ENCODE data around the gene INPP5F.
A peak's percentile ranks its signal among the peaks of the same experiment; 100 is the strongest.

Gene INPP5F

GRCh38 chr10:119817991-119818888 lies 92.4 kb downstream of the INPP5F start:
- peak; percentile 83 for DNase-seq (ENCODE audit: low spot score)

- no peak for DNase-seq (ENCODE audit: low spot score)
These were observed 93.0 kb downstream of the INPP5F start for GRCh38 chr10:119818889-119819270.

DNA sequence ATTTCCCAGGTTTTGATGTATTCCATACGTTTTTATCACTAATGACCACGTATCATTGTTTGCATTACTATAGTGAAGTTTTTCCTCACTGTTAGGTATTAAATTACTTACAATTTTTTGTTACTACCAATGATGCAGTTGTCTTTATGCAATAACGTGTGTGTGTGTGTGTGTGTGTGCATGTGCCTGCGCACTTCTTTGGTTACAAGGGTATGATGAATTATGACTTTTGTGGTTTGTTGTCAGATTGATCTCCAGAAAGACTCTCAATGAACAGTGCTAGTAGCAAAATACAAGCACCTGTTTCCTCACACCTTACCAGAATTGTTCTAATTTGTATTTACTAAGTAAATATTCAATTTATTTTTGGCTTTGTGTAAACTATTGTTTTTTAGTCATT lies 95.3 kb downstream of the INPP5F start:
- DNase-seq (ENCODE audit: low spot score): no peak

DNA sequence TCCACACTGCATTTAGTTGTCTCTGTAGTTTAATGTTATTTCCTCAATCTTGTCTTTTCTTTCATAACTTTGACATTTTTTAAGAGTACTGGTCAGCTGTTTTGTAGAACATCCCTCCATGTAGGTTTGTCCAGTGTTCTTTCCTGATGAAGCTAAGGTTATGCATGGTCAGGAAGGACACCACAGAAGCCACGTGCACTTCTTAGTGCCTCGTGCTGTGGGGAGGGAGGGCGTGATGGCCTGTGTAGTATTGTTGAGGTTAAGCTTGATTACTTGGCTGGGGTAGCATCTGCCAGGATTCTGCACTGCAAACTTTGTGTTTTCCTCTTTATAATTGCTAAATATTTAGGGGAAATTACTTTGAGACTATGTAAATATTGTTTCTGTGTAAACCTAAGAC lies 98.4 kb downstream of the INPP5F start:
- DNase-seq (ENCODE audit: low spot score): no peak

- DNase-seq (ENCODE audit: low spot score): no peak
These were observed 100.9 kb downstream of the INPP5F start for GRCh38 chr10:119826771-119827170.

GRCh38 chr10:119827430-119827829 lies 101.6 kb downstream of the INPP5F start:
- DNase-seq (ENCODE audit: low spot score): no peak

DNA sequence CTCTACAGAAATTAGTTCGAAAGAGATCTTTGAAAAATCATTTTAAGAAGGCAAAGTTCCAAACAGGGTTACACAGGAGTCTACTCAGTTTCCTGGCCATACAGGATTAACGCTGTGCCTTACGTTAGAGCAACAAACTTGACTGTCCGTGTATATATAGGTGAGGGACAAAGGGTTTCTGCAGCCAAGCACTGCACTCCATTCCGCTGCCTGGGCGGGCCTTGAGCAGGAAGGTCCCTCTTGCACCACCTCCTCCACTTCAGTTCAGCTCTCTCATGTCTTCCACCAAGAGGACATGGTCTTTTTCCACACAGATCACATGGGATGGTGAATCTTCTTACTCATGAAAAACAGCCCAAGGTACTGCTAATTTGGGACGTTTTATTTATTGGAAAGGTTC lies 103.6 kb downstream of the INPP5F start:
- DNase-seq (ENCODE audit: low spot score): no peak

GRCh38 chr10:119830851-119831250 lies 105.0 kb downstream of the INPP5F start:
- no peak for DNase-seq (ENCODE audit: low spot score)

DNA sequence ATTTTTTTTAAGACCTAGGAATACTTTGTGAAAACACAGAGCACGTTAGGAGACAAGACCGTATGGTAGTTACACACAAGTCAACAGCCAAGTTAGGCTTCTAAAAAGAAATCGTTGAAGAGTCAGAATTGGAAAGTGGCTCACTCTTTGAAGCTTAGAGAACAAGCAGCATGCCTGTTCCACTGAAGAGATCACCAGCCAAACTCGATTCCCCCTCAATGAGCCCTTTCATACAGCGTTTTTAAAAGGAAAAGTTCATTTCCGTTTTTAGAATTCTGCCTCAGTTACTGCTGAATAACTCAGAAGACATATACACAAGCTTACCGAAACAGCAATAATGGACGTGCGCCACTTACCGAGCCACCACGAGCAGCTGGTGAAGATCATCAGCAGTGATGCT lies 105.8 kb downstream of the INPP5F start:
- DNase-seq (ENCODE audit: low spot score): no peak

DNA sequence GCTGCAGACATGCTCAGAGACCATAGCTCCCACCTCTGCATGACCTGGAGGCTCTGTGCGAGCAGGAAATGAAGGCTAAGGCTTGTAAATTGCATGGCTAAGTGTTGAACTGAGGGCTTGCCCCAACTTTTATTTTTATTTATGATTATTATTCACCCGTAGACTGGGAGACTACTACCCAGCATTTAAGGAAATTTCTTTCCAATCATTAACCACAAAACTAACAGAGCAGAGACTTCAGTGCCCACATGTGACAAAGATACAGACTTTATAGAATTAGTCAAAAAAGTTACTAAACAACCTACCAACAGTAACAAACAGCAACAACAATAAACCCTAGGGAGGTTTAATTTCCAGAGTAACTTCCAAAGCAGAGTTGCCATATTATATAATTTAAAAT lies 107.1 kb downstream of the INPP5F start:
- no peak for DNase-seq (ENCODE audit: low spot score)

- DNase-seq (ENCODE audit: low spot score): no peak
These were observed 108.3 kb downstream of the INPP5F start for GRCh38 chr10:119834188-119834587.

DNA sequence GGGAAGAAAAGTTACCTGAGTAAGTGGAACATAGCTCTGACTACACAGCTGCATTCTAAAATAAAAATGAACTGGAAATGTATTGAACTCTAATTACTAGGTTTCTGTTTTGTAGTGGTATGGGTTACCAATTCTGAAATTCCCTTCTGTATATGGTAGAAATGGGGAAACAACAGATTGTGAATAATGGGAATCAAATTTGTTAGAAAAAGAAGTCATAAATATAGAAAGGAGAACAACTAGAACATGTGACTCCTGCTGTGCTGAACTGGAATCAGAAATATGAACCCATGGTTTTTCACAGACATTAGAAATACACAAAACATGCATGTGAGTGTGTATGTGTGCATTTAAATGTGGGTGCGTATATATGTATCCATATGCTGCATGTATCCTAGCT lies 119.8 kb downstream of the INPP5F start:
- no peak for DNase-seq (ENCODE audit: low spot score)

GRCh38 chr10:119849031-119849789 lies 123.4 kb downstream of the INPP5F start:
- DNase-seq (ENCODE audit: low spot score): peak; percentile 50

DNA sequence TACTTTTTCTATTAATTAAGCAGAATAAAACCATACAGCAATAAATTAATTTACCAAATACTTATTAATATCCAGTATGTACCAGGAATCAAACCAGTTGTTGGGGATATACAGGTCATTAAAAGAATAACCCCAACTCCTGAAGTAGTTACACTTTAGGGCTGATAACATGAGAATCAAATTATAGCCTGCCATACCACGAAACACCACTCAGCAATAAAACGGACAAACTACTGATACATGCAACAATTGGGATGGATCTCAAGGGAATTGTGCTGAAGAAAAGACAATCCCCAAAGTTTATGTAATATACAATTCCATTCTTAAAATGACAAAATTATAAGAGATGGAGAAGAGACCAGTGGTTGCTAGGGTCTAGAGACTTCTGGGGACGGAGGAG lies 124.1 kb downstream of the INPP5F start:
- DNase-seq (ENCODE audit: low spot score): no peak

- no peak for DNase-seq (ENCODE audit: low spot score)
These were observed 126.4 kb downstream of the INPP5F start for GRCh38 chr10:119852277-119852676.

- no peak for DNase-seq (ENCODE audit: low spot score)
These were observed 127.0 kb downstream of the INPP5F start for GRCh38 chr10:119852822-119853221.

DNA sequence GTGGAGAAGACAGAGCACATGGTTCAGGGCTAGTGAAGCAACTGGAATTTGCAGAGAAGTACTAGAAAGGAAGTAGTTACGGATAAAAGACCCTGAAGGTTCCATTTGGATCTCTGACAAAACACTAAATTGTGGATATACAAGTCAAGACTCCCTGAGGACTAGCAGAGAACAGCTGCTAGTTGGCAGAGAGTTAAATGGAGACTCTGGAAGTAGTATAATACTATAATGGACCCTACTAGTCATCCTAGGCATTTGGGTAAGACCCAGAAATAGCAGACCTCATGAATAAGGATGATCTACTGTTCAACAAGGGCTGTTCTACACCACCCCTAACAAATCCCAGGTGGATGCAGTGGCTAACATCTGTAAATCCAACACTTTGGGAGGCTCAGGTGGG lies 127.7 kb downstream of the INPP5F start:
- DNase-seq (ENCODE audit: low spot score): no peak

- DNase-seq (ENCODE audit: low spot score): no peak
These were observed 132.2 kb downstream of the INPP5F start for GRCh38 chr10:119858063-119858462.

DNA sequence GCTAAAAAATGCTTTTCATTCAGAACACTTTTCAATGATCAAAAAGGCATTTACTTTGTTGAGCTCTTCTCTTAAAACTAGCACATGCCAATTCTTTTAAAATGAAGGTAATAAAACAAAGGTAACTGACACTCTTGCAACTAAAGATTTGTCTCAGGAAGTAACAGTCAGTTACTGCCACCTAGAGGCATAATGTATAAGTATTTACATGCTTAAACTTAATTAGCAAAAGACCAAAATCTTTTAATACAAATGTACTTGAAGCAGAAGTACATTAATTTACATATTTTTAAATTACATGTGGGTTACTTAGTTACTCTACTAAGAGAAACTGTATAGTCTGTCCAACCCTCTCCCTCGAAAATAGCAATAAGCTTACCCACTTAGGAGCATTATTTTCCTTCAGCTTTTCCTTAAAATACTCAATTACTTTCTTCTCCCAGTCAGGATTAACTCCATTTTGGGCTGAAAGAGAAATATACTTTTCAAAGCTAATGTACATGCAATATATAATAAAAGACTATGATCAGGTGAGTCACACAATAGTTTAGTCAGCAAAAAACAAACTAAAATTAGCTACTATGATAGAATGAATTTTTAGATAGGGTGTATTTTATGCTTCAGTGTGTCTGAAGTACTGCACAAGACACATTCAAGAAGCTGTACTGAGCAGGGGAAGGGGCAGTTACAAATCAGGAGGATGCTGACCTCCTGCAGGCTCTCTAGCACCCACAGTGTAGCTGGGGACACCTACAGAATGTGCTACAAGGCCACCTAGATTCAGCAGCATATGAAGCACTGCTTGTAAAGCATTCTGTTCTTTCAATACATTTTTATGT lies 133.8 kb downstream of the INPP5F start:
- peak; percentile 16 for DNase-seq (ENCODE audit: low spot score)

DNA sequence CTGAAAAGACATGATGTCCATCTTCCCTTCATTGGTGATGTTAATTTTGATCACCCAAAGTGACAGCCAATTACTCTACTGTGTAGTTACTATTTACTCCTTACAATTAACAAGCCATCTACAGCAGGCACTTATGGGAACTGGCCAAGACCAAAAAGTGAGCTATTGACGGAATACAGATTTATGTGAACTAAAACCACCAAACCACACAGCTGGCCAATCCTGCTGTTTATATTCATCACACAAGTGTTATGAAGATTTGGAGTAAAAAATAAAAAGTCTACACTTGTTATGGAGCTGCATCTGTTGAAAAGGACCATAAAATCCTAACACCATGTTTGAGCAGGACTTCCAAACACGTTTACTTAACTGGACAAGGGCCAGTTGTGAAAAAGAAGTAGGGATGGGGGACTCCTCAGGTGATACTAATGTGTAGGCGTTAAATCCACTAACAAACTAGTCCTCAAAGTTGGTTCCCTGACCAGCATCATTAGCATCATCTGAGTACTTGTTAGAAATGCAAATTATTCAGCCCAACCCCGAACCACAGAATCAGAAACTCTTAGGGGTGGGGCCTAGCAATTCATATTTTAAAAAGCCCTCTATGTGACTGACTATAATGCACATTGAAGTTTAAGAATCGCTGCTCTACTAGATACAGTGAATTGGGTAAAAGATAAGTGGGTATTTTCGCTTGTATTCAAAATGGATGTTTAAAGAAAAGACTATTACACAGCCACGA lies 135.2 kb downstream of the INPP5F start:
- no peak for DNase-seq (ENCODE audit: low spot score)

DNA sequence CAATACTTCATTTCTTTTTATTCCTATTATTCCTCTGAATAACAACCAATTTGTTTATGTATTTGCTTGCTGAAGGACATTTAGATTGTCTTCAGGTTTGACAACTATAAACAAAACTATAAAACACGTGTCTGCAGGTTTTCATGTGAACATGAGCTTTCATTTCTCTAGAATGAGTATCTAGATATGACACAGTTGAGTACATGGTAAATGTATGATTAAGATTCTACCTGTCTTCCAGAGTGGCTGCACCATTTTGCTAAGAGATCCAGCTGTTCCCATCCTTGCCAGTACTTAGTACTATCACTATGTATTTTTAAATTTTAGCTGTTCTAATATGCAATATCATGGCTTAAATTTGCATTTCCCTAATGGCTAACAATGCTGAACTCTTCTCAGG lies 136.7 kb downstream of the INPP5F start:
- DNase-seq (ENCODE audit: low spot score): no peak
